Brain microvascular endothelial cell (primary cell): ENCODE data around the gene CDCA7.

Source experiments
- DNase-seq: peaks from one replicate; pipeline ENCODE4 v3.0.0-alpha.2; 2020
- H3K27ac ChIP-seq: fragments of 250-450 bp; sonication (Bioruptor Pico); 2 replicates; pipeline ENCODE4 v1.5.1; 2020; ENCODE audit warnings: mild to moderate bottlenecking, moderate library complexity
- H3K27me3 ChIP-seq: fragments of 250-450 bp; sonication (Bioruptor Pico); replicated peaks from 2 replicates; pipeline ENCODE4 v1.5.1; 2020; ENCODE audit warnings: mild to moderate bottlenecking
- H3K36me3 ChIP-seq: fragments of 250-450 bp; sonication (Bioruptor Pico); replicated peaks from 2 replicates; pipeline ENCODE4 v1.5.1; 2020; ENCODE audit warnings: mild to moderate bottlenecking
- H3K4me3 ChIP-seq: 2 replicates; pipeline ENCODE4 v1.5.1; 2011; ENCODE audit warnings: low read depth, mild to moderate bottlenecking, control low read depth, low read length, moderate library complexity
- in situ Hi-C: cut with HindIII; loops from 2 replicates; pipeline ENCODE4 v1.10.0; 2017; ENCODE audit warnings: low sequenced_read_pairs, low pct_ligation_motif_present
- TF ChIP-seq, protein P1 (sequence below): IDR thresholded peaks from 2 replicates; pipeline ENCODE4 v1.5.1; 2011; ENCODE audit warnings: low read depth, mild to moderate bottlenecking, moderate library complexity, low read length, control low read depth, inconsistent platforms; ENCODE audit errors: missing control alignments

CDCA7 gene

DNA sequence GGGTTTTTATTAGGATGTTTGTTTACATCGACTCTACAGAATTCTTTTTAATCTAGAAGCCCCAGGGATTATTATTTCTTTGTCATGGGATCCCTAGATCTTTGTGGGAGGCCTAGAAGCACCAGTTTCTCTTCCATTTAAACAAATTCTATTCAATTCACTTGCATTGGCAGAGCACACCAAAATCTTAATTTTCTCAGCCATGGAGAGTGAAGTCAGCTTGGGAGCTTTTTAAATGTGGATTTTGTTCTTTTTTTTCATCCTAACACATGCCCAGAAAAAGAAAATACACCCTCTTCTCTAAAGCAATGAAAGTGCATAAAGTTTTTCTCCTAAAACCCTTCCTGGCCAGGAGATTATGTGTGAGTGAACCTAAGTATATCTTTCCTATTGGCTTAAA, 38.5 kb downstream of the CDCA7 start:
- in situ Hi-C loops: no loop called here
- TF ChIP-seq, protein P1, sequence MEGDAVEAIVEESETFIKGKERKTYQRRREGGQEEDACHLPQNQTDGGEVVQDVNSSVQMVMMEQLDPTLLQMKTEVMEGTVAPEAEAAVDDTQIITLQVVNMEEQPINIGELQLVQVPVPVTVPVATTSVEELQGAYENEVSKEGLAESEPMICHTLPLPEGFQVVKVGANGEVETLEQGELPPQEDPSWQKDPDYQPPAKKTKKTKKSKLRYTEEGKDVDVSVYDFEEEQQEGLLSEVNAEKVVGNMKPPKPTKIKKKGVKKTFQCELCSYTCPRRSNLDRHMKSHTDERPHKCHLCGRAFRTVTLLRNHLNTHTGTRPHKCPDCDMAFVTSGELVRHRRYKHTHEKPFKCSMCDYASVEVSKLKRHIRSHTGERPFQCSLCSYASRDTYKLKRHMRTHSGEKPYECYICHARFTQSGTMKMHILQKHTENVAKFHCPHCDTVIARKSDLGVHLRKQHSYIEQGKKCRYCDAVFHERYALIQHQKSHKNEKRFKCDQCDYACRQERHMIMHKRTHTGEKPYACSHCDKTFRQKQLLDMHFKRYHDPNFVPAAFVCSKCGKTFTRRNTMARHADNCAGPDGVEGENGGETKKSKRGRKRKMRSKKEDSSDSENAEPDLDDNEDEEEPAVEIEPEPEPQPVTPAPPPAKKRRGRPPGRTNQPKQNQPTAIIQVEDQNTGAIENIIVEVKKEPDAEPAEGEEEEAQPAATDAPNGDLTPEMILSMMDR: no peak
- H3K27me3 ChIP-seq: no peaks in the 10 kb centered on the region
- DNase-seq: no peak
- H3K27ac ChIP-seq: no peak overlapping the region
- no peaks in the 10 kb centered on the region for H3K36me3 ChIP-seq
- H3K4me3 ChIP-seq: no peak overlapping the region

DNA sequence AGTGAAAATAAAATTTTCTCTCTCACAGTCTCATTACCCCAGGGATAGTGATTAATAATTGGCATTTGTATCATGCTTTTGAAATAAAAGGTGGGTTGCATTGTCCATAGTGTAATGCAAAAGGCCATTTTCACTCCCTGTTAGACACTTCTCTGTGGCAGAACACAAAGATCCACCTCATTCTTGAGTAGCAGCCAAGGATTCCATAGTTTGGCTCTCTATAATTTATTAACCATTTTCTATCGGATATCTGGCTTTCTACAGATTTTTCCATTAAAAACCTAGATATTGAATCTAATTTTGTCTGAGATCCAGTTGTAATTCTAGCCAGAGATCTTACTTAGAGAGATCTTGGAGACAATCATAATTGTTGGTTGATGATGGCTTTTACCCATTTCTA, 39.0 kb downstream of the CDCA7 start:
- DNase-seq: no peak
- TF ChIP-seq, protein P1: no peak
- H3K27me3 ChIP-seq: no peaks in the 10 kb centered on the region
- H3K4me3 ChIP-seq: no peak overlapping the region
- no peaks in the 10 kb centered on the region for H3K36me3 ChIP-seq
- in situ Hi-C loops: no loop called here
- no peak overlapping the region for H3K27ac ChIP-seq

DNA sequence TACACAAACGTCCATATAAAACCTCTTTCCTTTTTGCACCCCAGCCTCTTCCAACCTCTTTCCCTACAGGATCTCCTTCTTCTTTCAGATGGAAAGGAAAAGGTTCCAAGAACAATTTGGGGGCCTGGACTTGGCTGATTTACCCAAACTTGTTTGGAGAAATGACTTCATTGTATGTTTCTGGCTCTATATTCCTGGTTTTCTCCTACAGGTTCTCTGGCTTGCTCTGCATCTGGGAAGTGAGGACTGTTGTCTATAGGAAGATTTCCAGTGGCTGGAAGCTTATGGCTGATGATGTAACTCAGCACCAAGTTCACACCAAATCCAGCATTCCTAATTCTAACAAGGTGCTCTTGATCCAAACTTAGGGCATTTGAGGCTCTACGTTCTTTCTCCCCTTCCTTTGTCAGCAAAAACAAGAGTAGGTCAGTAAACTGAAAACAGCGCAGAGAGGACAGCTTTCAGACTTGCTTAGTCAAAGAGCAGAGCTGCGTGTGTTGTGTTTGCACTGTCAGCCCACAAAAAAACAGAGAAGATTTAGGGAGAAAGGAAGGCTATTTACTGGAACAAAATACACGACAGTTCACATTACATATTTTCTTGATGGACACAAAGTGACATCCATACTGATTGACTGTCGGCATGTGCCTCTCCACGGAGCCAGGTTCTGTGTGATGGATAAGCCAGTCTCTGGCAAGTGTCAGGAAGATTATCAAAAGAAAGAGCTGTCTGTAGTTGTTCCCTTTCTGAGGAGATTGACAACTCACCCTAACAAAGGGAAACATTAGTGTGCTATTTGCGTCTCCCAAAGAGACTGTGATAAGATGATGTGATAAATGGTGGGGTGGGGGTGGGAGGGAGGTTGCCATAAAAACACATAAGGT, 39.7 kb downstream of the CDCA7 start:
- DNase-seq: no peak
- Histone ChIP-seq H3K27me3 (no peaks in the 10 kb centered on the region), H3K27ac (no peak overlapping the region), H3K4me3 (no peak overlapping the region), H3K36me3 (no peaks in the 10 kb centered on the region)
- in situ Hi-C loops: no loop called here
- TF ChIP-seq, protein P1: no peak

DNA sequence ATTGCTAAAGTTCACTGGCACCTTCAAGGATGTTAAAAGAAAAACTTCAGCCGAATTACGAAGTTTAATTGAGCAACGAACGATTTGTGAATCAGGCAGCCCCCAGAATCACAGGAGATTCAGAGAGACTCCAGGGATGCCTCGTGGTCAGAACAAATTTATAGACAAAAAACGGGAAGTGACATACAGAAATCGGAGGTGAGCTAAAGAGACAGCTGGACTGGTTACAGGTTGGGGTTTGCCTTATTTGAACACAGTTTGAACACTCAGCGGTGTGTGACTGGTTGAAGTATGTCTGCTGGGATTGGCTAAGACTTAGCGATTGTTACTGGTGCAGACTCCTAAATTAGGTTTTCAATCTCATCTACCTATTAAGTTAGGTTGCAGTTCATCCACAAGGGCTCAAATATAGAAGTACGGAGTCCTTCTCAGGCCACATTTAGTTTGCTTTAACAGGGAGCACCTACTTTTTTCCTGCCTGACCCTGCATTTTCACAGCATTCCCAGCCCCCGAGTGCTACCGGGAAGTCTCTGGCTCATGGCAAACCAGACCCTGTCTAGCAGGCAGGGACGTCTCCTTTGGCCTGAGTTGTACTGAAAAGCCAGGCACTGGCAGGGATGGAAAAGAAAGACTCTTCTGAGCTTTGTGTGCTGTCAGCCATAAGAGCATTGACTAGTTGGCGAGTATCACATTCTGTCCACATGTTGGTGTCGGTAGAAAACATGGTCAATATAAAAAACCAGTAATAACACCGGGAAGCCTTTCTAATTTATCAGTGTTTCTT, 41.1 kb downstream of the CDCA7 start:
- in situ Hi-C loops: no loop called here
- H3K36me3 ChIP-seq: no peaks in the 10 kb centered on the region
- TF ChIP-seq, protein P1: no peak
- DNase-seq: no peak
- no peaks in the 10 kb centered on the region for H3K27me3 ChIP-seq
- H3K4me3 ChIP-seq: no peak overlapping the region
- H3K27ac ChIP-seq: no peak overlapping the region

DNA sequence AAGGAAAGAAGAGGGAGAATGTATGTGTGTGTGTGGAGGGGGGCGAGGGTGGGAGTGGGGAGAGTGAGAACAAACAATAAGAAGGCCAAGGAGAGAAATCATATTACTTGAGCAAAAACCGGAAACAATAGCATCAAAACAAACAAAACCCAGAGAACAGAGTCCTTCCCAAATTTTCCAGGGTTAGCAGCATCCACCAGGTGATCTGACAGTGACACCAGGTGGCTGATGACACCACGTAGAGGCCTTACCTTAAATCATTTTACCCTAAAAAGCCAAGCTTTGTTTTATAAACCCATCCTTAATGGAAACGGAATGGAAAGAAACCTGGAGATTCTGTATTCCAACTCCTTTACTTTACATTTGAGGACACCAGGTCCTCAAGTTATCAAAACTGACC, 42.9 kb downstream of the CDCA7 start:
- Histone ChIP-seq H3K27ac (no peak overlapping the region), H3K27me3 (no peaks in the 10 kb centered on the region), H3K36me3 (no peaks in the 10 kb centered on the region), H3K4me3 (no peak overlapping the region)
- TF ChIP-seq, protein P1: peak; percentile 4
- in situ Hi-C loops: no loop called here
- DNase-seq: no peak
